PFSK-1 (cell line): ENCODE measurements around the gene PDE6D.

ENCODE experiments used
- SIN3A ChIP-seq: IDR thresholded peaks from 2 replicates; pipeline ENCODE4 v1.6.1; 2012; ENCODE audit warnings: mild to moderate bottlenecking, low read length, moderate library complexity, borderline replicate concordance; ENCODE audit not compliant: insufficient read depth
- TAF1 ChIP-seq: IDR thresholded peaks from 2 replicates; pipeline ENCODE4 v1.6.1; 2012; ENCODE audit warnings: low read length, control low read depth, borderline replicate concordance; ENCODE audit not compliant: insufficient read depth

- no peak for TF ChIP-seq SIN3A
- no peak for TF ChIP-seq TAF1
Observed at GRCh38 chr2:231717281-231718171, 63.6 kb downstream of the PDE6D start.
